ENCODE measurements around the gene LMNTD2.
A peak's percentile ranks its signal among the peaks of the same experiment; 100 is the strongest.

The LMNTD2 gene

DNA sequence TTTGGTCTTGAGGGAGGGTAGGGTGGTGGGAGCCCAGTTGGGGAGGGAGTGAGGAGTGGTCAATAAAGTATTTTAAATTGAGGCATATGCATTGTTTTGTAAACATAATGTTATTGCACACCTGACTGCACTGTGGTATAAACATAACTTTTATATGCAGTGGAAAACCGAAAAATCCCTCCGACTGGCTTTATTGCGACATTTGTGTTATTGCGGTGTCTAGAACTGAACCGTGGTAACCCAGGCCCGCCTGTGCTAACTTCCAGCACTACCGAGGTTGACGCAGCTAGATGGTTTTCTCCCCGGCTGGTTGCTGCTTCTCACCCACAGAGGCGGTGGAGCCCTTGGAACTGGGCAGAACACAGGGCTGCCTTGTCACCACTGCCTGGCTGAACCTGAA is 45.9 kb downstream of the LMNTD2 start:
- no peak for DNase-seq (ENCODE audit: low read depth, low spot score)

DNA sequence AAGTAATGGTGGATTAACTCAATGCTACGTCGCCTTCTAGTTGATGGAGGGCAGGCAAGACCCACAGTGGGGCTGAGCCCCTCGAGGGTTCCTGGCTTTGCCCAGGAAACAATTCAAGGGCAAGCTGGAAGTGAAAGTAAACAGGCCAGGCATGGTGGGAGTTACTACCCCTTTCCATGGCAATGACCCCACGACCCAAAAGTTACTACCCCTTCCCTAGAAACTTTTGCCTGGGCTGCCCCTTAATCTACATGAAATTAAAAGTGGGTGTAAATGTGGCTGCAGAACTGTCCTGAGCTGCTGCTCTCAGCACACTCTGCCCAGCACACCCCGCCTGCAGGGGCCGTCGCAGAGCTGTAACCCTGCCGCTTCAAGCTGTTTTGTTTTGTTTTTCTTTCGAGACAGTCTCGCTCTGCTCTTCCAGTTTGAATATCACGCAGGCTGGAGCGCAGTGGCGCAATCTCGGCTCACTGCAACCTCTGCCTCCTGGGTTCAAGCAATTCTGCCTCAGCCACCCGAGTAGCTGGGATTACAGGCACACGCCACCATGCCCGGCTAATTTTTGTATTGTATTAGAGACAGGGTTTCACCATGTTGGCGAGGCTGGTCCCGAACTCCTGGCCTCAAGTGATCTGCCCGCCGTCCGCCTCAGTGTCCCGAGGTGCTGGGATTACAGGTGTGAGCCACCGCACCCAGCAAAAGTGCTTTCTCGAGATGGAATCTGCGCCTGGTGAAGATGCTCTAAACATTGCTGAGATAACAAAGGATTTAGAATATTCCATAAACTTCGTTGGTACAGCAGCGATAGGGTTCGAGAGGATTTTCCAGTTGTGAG is 47.6 kb downstream of the LMNTD2 start:
- DNase-seq (ENCODE audit: low read depth, low spot score): no peak

DNA sequence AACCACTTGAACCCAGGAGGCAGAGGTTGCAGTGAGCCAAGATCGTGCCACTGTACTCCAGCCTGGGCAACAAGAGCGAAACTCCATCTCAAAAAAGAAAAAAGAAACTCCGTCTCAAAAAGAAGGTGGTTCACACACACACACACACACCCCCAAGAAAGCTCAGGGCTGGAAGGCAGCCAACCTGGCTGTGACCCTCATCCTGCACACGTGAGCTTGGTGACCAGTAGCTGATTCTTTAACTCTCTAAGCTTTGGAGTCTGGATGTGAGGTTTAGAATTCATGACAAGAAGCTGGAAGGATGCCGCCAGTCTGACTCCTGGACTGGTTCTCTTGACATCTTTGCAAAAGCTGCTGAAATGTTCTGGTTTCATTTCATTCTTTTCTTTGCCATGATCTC is 51.6 kb downstream of the LMNTD2 start:
- no peak for DNase-seq (ENCODE audit: low read depth, low spot score)

DNA sequence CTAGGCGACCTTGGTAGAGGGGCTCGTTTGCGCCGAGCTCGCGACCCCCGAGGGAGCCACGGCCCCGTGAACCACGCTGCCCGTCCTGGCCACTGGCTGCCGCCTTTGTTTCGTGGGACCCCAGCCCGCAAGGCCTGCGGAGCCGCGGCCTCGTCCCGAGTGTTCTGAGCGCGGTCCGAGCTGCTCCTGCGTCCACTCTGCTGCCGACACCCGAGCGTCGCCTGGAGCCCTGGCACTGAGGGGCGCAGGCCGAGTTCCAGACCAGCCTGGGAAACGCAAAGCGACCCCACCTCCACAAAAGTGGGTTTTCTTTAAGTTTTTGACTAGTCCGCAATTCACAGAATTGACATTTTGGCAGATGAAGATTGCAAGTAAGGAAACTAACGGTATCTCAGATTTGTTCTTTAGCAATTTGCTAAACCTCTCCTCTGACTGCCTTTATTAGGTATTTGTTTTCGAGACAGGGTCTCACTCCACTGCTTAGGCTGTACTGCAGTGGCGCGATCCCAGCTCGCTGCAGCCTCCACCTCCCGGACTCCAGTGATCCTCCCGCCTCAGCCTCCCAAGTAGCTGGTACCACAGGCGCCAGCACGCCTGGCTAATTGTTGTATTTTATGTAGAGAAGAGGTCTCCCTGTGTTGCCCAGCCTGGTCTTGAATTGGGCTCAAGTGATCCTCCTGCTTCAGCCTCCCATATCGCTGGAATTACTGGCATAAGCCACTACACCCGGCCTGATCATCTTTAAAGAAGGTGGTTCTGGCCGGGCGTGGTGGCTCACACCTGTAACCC is 52.6 kb downstream of the LMNTD2 start:
- no peak for DNase-seq (ENCODE audit: low read depth, low spot score)

DNA sequence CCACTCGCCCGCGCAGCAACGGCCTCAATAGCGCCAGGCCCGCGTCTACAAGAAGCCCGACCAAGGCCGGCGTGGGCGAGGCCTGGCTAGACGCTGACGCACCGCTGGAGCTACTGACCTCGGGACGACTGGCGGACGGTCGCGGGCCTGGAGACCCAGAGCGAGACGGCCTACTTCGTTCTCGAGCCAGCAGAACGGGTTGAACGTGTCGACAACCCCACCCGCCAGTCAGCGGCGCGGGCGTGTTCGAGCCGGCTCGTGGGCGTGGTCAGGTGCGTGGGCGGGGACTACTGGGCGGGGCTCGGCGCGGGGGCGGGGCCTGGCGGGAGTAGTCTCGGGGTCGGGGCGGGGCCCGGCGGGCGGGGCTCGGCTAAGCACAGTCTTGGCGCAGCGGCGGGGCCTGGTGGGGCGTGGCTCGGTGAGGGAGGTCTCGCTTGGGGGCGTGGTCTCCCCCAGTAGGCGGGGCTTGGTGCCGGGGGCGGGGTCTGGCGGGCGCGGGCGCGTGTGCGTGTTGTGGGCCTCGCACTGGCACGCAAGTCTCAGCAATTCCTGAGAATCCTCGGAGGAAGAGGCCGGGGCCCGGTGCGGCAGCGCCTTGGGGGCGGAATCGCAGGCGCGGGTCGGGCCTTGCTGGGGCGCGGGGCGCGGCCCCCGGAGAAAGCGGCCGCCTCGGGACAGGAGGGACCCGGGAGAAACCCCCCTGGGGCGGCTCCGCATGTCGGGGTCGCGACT is 53.4 kb downstream of the LMNTD2 start, which contains the start of gene RNH1:
TSS of gene RNH1 (minus strand) at position 248 of the 732 bp plus-strand sequence. CDS start 5,080 bp downstream, outside the sequence.
- DNase-seq (ENCODE audit: low read depth, low spot score): peak; percentile 77

DNA sequence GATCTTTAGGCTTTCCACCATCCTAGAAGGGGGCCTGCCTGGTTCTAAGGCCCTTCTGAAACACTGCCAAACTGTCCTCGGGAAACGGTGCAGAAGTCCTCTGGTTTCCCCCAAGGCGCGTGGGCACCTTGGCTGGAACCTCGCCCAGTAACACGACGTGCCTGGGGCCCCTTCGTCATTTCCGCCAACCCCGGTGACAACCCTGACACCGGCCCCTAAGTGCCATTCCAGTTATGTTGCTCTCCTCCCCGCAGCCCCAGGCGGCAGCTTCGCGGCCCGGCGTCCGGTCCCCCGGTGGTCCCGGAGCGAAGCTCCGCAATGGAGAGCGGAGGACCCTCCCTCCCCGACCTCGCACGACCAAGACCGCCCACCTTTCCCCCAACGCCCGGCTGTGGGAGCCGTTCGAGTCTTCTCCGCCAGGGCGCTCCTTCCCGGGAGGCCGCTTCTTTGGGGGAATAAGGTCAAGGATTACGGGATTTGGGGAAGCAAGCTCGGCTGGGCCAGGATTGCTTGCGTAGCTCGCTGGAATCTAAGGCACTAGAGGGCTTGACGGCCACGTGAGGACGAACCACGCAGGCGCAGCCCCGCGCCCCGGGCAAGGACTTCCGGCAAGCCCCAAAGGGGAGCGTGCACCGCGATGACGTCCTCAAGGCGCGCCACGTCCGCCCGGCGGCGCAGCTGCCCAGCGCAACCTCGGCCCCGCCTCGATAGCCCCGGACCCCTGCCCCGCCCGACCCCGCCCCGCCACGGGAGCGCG is 54.1 kb downstream of the LMNTD2 start:
- peak; percentile 89 for DNase-seq (ENCODE audit: low read depth, low spot score)

DNA sequence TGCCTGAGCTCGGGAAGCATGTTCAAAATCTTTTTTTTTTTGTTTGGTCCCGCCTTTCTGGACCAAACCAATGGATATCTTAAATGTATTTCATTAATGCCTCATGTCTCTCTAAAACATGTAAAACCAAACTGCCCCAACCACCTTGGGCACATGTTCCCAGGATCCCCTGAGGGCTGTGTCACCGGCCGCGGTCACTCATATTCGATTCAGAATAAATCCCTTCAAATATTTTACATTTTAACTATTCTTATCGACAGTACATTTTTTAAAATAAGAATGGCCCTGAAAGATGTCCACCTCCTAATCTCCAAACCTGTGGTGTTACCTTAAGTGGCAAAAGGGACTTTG is 55.6 kb downstream of the LMNTD2 start:
- DNase-seq (ENCODE audit: low read depth, low spot score): no peak
